Activated naive CD8-positive, alpha-beta T cell treated with anti-CD3 and anti-CD28 coated beads for 36 hours (primary cell): Measurements from ENCODE around the gene WDR87. TPM values are rescaled to one million over a fixed set of nuclear protein-coding genes. Genes with fewer than 3 reads are reported as not detected.

ENCODE experiments used
- DNase-seq: peaks from one replicate; pipeline ENCODE4 v3.0.0; 2021
- H3K27ac Mint-ChIP-seq: one replicate; pipeline ENCODE4 v1.8.0; 2022; ENCODE audit warnings: mild to moderate bottlenecking, moderate library complexity, mixed read lengths
- H3K27me3 Mint-ChIP-seq: one replicate; pipeline ENCODE4 v1.8.0; 2022; ENCODE audit warnings: mild to moderate bottlenecking, mixed read lengths
- H3K36me3 Mint-ChIP-seq: one replicate; pipeline ENCODE4 v1.8.0; 2021; ENCODE audit warnings: mild to moderate bottlenecking, mixed read lengths
- H3K4me1 Mint-ChIP-seq: one replicate; pipeline ENCODE4 v1.8.0; 2021; ENCODE audit warnings: mixed read lengths
- H3K4me3 Mint-ChIP-seq: one replicate; pipeline ENCODE4 v1.8.0; 2022; ENCODE audit warnings: mild to moderate bottlenecking, moderate library complexity, mixed read lengths
- H3K9me3 Mint-ChIP-seq: one replicate; pipeline ENCODE4 v1.8.0; 2022; ENCODE audit warnings: mixed read lengths
- total RNA-seq, 2 experiments: library from RNA; stranded (reverse); gene quantifications; one replicate each; pipeline ENCODE4 v1.2.3, GENCODE V29; 2021

WDR87 gene
- total RNA-seq, 2 experiments from 2014 or later, result not detected

DNA sequence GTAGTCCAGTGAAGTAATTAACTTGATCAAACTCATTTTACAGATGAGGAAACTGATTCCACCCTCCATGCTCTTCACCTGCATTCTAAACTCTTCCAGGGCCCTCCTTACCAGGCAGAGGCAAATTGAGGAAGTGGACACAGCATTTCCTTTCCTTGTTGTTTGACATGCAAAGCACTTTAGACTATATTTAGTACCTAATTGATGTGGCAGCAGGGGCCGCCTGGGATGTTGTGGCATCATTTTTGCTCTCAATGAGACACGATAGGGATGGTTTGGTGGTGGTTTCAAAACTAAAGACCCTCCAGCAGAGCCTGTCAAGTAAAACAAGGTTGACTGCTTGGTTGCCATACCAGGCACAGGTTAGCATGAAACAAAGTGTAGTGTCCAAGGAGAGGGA, 8.5 kb upstream of the WDR87 start:
- DNase-seq, result no peak
- H3K9me3 Mint-ChIP-seq, result no peaks in the 10 kb centered on the region
- peaks cover 11% of the 10 kb centered on the region for H3K4me1 Mint-ChIP-seq
- H3K27me3 Mint-ChIP-seq, result no peaks in the 10 kb centered on the region
- H3K36me3 Mint-ChIP-seq, result peaks cover 8% of the 10 kb centered on the region
- no peak overlapping the region for H3K4me3 Mint-ChIP-seq
- peak overlapping the region; percentile 63 for H3K27ac Mint-ChIP-seq

DNA sequence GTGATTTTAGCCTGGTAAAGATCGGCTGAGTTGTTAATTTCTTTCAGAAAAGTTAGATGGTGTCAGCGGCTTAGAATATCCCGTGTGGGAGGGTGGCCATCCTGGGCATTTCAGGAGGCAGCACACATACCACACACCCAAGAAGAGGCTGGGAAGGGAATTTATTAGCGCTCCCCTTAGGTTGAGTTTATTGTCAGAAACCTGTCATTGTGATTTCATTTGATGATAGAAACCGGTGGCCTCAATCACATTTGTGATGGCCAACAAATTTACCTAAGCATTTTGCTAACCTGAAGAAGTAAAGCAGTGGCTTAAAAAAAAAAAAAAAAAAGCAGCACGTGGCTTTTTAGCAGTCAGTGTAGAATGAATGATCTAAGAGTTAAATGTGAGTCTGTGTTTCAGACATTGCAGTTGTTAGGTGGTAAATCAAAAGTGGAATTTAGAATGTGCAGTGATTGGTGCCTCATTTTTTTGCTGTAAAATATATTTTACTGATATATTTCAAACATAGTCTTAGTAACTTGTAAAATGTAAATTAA, 3.3 kb upstream of the WDR87 start:
- Mint-ChIP-seq H3K27me3 (no peaks in the 10 kb centered on the region), H3K4me3 (no peak overlapping the region), H3K27ac (no peak overlapping the region), H3K36me3 (no peaks in the 10 kb centered on the region), H3K4me1 (peaks cover 22% of the 10 kb centered on the region), H3K9me3 (no peaks in the 10 kb centered on the region)
- DNase-seq, result no peak

DNA sequence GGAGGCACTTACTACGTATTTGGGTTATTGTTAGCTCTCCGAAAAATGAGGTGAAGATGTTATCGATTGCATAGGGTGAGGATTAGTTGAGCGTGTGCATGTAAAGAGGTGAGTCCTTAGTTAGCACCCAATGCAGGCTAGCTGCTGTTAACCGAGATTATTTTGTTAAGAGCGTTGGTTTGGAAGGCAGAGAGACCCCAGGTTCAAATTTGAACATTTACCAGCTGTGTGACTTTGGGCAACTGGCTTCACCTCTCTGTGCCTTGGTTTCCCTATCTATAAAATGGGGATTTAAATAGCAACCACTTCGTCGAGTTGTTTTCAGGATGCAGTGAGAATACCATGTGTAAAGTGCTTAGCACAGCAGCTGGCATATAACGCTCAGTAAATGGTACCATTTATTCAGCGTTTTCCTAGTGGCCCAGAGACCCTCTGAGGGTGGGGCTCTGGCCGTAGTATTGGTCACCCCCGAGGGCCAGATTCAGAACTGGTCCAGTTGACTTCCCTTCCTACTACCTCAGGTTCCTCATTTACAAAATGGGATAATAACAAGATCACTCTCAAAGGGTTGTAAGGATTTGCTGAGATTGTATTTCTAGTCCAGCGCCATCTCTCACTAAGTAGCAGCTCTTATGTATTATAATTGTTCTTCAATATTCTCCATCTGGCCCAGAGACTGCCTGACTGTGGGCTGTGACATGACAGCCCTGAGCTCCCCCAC, 1.5 kb upstream of the WDR87 start:
- no peak for DNase-seq
- Mint-ChIP-seq H3K36me3 (no peaks in the 10 kb centered on the region), H3K4me1 (peaks cover 21% of the 10 kb centered on the region), H3K27ac (peak overlapping the region; percentile 9), H3K27me3 (no peaks in the 10 kb centered on the region), H3K4me3 (peak overlapping the region; percentile 82), H3K9me3 (no peaks in the 10 kb centered on the region)

DNA sequence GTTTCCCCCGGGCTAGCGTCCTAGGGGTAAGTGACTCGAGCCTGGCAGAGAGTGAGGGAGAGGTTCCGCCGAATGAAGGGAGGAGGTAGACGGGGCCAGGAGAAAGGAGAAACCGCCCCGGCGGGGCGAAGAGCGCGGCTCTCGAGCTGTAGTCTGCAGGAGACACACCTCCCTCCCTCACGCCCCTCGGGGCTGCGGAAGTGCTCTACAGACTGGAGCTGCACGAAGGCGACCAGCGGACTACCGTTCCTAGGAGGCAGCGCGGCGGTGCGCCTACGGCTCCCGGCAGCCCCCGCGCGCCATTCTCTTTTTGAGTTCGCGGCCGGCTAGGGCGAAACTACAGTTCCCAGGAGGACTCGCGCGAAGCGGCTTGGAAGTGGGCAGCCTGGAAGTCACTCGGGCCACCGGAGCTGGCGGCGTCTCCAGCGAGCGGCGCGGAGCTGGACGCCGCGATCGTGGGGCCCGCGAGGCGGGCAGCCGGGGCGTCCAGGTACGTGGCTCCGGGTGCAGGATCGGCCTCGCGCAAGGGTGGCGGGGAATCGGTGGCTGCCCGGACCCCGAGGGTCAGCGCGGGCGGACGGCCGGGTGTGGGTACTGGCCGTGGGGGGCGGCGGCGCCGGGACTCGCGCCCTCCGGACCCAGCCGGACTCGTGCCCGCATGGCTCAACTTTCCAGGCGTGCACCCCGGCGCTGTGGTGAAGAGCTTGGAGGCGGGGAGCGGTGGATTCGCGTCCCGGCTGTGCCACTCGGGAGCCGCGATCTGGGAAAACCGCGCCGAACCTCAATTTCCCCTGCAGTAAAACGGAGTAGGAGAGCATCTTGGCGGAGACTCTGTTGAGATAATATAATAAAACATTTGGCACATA, 708 bp upstream of the WDR87 start, which contains the start of gene SIPA1L3:
Gene SIPA1L3, plus strand, starts transcription at position 340 of the 866 bp plus-strand sequence. CDS start 174,358 bp downstream, outside the sequence.
- peaks cover 21% of the 10 kb centered on the region for H3K4me1 Mint-ChIP-seq
- no peaks in the 10 kb centered on the region for H3K9me3 Mint-ChIP-seq
- H3K27me3 Mint-ChIP-seq, result no peaks in the 10 kb centered on the region
- H3K27ac Mint-ChIP-seq, result peak within 1 kb of the TSS; percentile 81
- DNase-seq, result peak; percentile 94
- H3K4me3 Mint-ChIP-seq, result peak within 1 kb of the TSS; percentile 82
- H3K36me3 Mint-ChIP-seq, result no peaks in the 10 kb centered on the region

DNA sequence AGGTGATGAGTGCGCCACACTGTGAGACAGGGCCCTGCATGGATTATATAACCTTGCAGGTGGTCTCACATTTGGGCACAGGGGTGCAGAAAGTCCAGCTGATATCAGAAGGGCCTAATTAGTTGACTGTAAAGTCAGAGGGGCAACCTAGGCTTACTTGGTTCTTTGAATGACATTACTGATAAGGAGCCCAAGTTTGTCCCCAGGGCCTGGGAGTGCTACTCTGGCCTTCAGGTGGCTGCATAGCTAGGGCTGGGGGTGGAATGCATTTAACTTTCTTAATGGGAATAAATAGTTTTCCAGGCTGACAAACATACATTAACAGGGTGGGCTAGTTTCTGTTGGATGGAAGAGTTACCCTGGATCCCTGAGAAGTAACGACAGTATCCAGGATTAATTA, 3.3 kb downstream of the WDR87 start:
- no peaks in the 10 kb centered on the region for H3K27me3 Mint-ChIP-seq
- H3K9me3 Mint-ChIP-seq, result no peaks in the 10 kb centered on the region
- H3K27ac Mint-ChIP-seq, result no peak overlapping the region
- H3K4me3 Mint-ChIP-seq, result no peak overlapping the region
- H3K36me3 Mint-ChIP-seq, result no peaks in the 10 kb centered on the region
- no peak for DNase-seq
- H3K4me1 Mint-ChIP-seq, result peaks cover 7% of the 10 kb centered on the region

DNA sequence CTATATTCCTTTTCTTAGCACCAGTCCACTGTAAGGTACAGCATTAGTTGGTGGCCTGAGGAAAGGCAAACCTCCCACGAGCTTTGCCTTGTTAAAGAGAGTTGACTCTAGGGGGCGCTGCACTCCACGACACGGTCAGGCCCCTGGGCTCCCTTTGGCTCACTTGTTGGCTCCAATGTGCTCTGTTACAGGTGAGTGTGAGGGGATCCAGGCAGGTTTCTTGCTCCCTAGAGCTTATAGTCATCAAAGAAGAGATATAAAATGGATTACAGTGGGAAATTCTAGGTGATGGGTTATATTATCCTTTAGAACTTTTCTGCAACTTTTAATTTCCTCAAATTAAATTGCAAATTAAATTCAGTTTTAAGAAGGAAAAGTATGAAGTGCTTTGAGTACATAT, 3.7 kb downstream of the WDR87 start:
- no peaks in the 10 kb centered on the region for H3K27me3 Mint-ChIP-seq
- H3K4me1 Mint-ChIP-seq, result peaks cover 5% of the 10 kb centered on the region
- no peaks in the 10 kb centered on the region for H3K36me3 Mint-ChIP-seq
- H3K4me3 Mint-ChIP-seq, result no peak overlapping the region
- H3K9me3 Mint-ChIP-seq, result no peaks in the 10 kb centered on the region
- DNase-seq, result peak; percentile 74
- no peak overlapping the region for H3K27ac Mint-ChIP-seq

DNA sequence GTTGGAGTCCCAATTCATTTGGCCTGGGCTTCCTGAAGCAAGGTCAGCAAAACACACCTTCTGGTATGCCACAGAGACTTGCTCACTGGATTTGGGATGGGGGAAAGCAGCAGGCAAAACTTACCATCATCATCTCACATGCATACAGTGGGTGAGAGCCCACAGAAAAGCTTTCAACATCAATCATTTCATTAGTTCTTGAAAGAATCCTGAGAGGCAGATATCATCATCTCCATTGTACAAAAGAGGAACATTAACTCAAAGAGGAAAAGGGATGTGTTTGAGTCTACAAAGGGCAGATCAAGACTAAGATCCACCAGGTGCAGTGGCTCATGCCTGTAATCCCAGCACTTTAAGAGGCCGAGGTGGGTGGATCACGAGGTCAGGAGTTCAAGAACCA, 6.4 kb downstream of the WDR87 start:
- Mint-ChIP-seq H3K4me3 (no peak overlapping the region), H3K27me3 (no peaks in the 10 kb centered on the region), H3K9me3 (no peaks in the 10 kb centered on the region)

DNA sequence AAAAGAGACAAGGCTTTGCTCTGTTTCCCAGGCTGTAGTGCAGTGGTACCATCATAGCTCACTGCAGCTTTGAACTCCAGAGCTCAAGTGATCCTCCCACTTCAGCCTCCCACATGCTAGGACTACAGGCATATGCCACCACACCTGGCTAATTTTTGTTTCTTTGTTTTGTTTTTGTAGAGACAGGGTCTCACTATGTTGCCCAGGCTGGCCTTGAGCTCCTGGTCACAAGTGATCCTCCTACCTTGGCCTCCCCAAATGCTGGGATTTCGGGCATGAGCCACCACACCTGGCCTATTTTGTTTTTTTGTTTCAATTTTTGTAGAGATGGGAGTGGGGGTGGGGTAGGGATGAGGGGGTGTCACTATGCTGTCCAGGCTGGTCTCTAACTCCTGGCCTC, 6.9 kb downstream of the WDR87 start:
- H3K4me1 Mint-ChIP-seq, result peaks cover 2% of the 10 kb centered on the region
- no peak for DNase-seq
- no peak overlapping the region for H3K4me3 Mint-ChIP-seq
- H3K36me3 Mint-ChIP-seq, result no peaks in the 10 kb centered on the region
- no peak overlapping the region for H3K27ac Mint-ChIP-seq
- H3K27me3 Mint-ChIP-seq, result no peaks in the 10 kb centered on the region
- H3K9me3 Mint-ChIP-seq, result no peaks in the 10 kb centered on the region

More for the DNA sequence above, 6.4 kb downstream of the WDR87 start:
- Mint-ChIP-seq H3K27ac (no peak overlapping the region), H3K4me1 (peaks cover 2% of the 10 kb centered on the region), H3K36me3 (no peaks in the 10 kb centered on the region)
- DNase-seq, result no peak

DNA sequence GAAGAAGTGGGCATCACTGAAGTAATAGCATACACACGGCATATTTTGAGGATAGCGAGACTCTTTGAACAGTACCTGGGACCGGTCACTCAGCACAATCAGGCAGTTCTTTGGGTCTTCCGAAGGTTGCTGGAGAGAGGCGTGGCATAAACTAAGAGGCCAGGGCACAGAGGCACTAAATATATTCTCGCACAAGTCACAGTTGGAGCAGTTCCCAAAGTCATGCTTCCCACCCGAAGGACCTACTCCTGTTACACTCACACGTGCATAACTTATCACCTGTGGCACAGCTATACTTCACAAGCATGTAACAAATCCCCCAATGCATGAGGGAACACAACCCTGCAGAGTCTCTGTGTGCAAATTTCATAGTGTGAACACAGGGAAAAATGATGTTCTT, 10.2 kb downstream of the WDR87 start:
- no peak overlapping the region for H3K4me3 Mint-ChIP-seq
- H3K4me1 Mint-ChIP-seq, result peaks cover 2% of the 10 kb centered on the region
- no peaks in the 10 kb centered on the region for H3K36me3 Mint-ChIP-seq
- H3K9me3 Mint-ChIP-seq, result no peaks in the 10 kb centered on the region
- H3K27ac Mint-ChIP-seq, result no peak overlapping the region
- no peak for DNase-seq
- peaks cover 10% of the 10 kb centered on the region for H3K27me3 Mint-ChIP-seq

DNA sequence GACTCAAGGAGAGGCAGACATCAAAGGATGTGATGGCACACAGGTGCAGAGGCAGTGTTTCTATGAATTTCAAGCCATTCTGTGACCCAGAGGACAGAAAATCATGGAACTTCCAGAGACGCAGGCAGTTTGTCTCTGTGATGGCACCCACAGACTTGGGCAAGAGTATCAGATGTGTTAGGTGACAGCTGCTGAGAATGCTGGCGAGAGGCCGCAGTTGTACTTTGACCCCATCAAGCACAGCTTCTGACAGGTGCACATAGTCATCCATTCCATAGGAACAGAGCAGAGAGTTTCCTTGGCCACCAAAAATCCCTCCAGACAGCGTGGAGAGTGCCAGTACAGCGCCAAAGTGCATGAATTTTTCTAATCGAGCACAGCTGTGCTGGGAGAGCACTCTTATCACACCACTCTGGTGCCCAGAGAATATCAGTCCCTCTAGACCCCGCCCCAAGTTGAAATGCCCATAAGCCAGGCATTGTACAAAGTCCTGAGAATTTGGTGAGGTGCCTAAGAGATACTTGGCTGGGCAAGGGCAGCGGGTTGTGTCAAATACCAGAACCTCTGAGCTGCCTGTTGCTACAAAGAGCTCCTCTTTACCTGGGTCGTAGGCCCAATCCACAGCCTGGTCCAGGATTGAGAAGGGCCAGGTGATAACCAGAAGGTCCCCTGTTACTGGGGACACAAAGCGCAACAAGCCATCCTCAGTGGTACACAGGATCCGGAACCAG, 12.4 kb downstream of the WDR87 start:
- Mint-ChIP-seq H3K4me3 (no peak overlapping the region), H3K27ac (no peak overlapping the region), H3K9me3 (no peaks in the 10 kb centered on the region), H3K36me3 (no peaks in the 10 kb centered on the region), H3K4me1 (peaks cover 2% of the 10 kb centered on the region), H3K27me3 (peaks cover 10% of the 10 kb centered on the region)
- no peak for DNase-seq

DNA sequence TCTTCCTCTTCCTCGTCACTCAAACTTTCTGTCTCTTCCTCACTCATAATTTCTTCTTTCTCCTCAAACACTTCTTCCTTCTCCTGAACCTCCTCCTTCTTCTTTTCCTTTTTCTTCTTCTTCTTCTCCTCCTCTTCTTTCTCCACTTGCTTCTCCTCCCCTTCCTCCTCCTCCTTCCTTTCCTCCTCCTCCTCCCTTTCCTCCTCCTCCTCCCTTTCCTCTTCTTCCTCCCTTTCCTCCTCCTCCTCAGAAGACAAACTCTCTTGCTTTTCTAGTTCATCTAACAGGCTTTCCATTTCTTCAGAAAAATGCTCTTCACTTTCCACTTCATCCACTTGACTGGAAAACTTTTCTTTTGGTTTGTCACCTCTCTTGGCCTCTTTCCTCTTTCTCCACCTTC, 19.8 kb downstream of the WDR87 start:
- Mint-ChIP-seq H3K4me1 (no peaks in the 10 kb centered on the region), H3K4me3 (no peak overlapping the region), H3K27ac (no peak overlapping the region), H3K9me3 (peaks cover 4% of the 10 kb centered on the region), H3K27me3 (no peaks in the 10 kb centered on the region), H3K36me3 (peaks cover 2% of the 10 kb centered on the region)
- no peak for DNase-seq

DNA sequence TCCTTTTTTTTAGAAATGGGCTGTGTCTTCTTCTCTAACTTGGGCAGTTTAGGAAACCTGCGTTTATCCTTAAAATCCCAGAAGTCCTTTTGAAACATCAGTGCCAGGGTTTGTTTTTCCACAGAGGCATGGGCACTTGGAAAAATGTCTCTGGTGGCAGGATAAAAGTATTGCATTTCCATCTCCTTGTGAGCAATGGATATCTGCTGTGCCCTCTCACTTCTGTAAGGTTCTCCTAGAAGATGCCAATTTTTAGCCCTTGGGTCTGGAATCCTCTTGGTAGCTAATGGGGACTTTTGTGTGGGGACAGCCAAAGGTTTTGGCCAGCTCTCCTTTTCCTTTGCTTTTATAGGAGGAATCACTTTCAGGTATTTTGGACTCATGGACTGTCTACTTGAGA, 21.0 kb downstream of the WDR87 start:
- Mint-ChIP-seq H3K4me3 (no peak overlapping the region), H3K9me3 (peaks cover 5% of the 10 kb centered on the region), H3K4me1 (no peaks in the 10 kb centered on the region), H3K36me3 (peaks cover 2% of the 10 kb centered on the region), H3K27me3 (no peaks in the 10 kb centered on the region), H3K27ac (no peak overlapping the region)
- no peak for DNase-seq

DNA sequence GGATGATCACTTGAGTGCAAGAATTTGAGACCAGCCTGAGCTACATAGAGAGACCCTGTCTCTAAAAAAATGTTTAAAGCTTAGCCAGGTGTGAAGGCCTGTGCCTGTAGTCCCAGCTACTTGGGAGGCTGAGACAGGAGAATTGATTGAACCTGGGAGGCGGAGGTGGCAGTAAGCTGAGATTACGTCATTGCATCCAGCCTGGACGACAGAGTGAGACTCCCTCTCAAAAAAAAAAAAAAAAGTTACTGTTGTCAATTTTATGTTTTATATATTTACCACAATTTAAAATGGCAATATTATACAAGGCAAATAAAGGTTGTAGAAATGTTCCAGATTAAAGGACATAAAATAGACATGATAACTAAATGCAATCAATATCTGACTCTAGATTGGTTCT, 29.2 kb downstream of the WDR87 start:
- no peaks in the 10 kb centered on the region for H3K4me1 Mint-ChIP-seq
- no peak overlapping the region for H3K4me3 Mint-ChIP-seq
- H3K27me3 Mint-ChIP-seq, result no peaks in the 10 kb centered on the region
- no peak for DNase-seq
- H3K36me3 Mint-ChIP-seq, result no peaks in the 10 kb centered on the region
- no peak overlapping the region for H3K27ac Mint-ChIP-seq
- peaks cover 5% of the 10 kb centered on the region for H3K9me3 Mint-ChIP-seq

DNA sequence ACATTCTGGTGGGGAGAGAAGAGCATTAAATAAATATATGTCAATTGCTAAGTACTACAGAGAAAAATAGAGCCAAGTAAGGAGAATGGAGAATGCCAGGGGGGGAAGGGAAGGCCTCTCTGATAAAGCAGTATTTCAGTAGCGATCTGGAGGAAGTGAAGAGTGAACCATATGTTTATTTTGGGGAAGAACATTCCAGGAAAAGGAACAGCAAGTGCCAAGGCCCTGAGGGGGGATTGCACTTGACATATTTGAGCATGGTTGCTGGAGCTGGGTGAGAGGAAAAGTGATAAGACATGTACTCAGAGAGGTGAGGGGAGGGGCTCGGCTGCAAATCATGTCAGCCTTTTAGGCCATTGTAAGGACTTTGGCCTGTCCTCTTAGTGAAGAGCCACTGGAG, 30.4 kb downstream of the WDR87 start:
- peaks cover 6% of the 10 kb centered on the region for H3K27me3 Mint-ChIP-seq
- H3K27ac Mint-ChIP-seq, result no peak overlapping the region
- no peaks in the 10 kb centered on the region for H3K4me1 Mint-ChIP-seq
- no peak for DNase-seq
- H3K36me3 Mint-ChIP-seq, result no peaks in the 10 kb centered on the region
- no peak overlapping the region for H3K4me3 Mint-ChIP-seq
- H3K9me3 Mint-ChIP-seq, result no peaks in the 10 kb centered on the region

DNA sequence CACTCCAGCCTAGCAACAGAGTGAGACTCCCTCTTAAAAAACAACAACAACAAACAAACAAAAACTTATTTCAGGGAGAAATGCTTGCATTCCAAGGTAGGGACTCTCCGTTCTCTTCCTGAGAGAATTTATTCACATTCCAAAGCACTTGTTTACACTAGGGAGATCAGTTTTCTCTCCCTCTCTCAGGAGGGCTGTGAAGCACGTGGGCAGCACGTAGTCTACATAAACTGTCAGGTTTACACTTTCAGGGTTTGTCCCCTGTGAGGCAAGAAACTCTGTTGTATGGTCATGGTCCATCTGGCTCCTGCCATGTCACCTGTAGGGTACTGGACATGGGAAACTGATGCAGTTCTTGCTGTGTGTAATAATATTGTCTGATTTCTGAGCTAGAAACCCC, 31.6 kb downstream of the WDR87 start:
- H3K4me3 Mint-ChIP-seq, result no peak overlapping the region
- no peak overlapping the region for H3K27ac Mint-ChIP-seq
- H3K4me1 Mint-ChIP-seq, result no peaks in the 10 kb centered on the region
- H3K9me3 Mint-ChIP-seq, result no peaks in the 10 kb centered on the region
- no peaks in the 10 kb centered on the region for H3K36me3 Mint-ChIP-seq
- peaks cover 12% of the 10 kb centered on the region for H3K27me3 Mint-ChIP-seq
- DNase-seq, result no peak
